SKM-1 (cell line): ENCODE results near the gene C1orf159.
"Not testable (repeated sequence)": the region's sequence is repeated elsewhere in the genome, so short reads cannot be mapped to it uniquely, and the experiment has no call there.

Source experiments
- DNase-seq: peaks from one replicate; lab custom pipeline; 2025; ENCODE audit not compliant: unreplicated experiment; lab: John Stamatoyannopoulos, UW

Gene C1orf159

GRCh38 chr1:1150100-1150499 lies 34.2 kb upstream of the C1orf159 start:
- DNase-seq: no peak

DNA sequence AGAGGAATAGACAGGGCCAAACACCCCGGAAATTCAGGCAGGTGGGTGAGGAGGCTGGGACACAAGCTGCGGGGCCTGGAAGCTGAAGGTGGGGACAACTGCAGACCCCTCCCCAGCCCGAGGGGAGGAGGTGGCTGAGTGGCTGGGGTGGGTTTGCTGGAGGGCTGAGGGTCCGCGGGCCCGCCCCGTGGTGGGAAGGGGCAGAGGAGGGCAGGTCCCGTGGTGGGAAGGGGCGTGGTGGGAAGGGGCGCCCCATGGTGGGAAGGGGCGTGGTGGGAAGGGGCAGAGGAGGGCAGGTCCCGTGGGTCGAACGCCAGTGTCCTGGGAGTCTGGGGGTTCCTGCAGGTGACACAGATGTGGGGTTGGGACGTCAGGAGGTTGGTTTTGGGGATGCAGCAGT lies 33.5 kb upstream of the C1orf159 start:
- no peak for DNase-seq

DNA sequence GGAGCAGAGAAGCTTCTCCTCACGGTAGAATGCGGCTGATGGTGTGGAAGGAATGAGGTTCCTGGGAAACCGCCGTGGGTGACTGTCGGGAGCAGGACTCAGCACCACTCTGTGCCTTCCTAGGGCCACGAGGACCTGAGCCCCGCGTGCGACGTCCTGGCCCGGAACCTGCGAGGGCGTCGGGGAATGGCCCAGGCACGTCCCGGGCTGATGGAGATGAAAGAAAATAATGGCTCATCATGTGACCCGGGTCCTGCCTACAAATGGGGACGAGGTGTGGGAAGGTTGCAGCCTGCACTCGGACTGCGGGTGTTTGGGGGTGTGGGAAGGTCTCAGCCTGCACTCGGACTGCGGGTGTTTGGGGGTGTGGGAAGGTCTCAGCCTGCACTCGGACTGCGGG lies 32.7 kb upstream of the C1orf159 start:
- no peak for DNase-seq

DNA sequence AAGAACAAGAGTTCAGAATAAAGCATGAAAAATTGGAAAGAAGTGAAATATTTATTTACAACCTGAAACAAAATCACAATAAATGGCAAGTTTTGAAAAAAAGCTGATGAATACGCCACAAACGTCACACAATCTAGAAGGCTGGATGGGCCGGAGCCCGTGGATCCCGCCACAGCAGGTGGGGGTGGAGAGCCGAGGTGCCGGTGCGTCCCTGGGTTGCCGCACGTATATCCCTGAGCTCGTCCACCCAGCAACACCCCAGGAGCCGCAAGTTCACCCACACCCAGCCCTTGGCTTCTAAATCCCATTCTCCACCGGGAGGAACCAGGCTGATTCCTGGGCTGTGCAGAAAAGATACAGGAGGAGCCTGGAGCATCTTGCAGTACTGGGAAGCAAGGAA lies 32.2 kb upstream of the C1orf159 start:
- no peak for DNase-seq

GRCh38 chr1:1146596-1146995 lies 30.7 kb upstream of the C1orf159 start:
- DNase-seq: no peak

DNA sequence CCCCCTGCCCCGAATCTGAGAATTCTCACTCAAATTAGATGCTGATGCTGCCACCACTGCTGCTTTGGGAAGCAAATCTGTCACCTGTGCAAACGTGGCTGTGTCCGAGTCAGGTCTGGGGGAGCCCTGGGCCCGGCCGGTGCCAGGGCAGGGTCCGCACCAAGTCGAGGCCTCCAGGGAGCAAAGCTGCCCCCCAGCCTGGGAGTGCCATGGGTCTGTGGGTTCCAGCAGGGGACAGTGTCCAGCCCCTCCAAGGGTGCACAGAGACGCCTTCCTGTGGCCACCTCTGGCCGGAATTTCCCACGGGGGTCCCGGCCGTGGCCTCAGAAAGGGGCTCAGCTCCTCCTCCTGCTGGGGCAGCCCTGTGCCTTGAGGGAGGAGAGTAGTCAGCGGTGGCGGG lies 30.1 kb upstream of the C1orf159 start:
- no peak for DNase-seq

DNA sequence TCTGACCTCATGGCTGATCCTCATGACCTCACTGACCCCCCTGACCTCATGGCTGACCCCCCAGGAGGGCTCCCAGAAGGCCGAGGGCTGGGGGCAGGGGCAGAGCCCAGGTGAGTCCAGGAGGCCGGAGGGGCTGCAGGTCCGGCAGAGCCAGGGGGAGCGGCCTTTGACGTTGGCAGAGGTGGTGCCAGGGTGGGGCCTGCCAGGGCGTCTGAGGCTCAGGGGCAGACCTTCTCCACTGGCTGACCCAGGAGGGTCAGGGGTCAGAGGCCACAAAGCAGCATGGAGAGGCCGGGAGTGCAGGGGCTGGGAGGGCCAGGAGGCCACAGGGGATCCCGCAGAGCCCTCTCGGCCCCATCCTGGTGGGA lies 29.6 kb upstream of the C1orf159 start:
- DNase-seq: no peak

GRCh38 chr1:1144843-1145546 lies 29.1 kb upstream of the C1orf159 start:
- no peak for DNase-seq

- DNase-seq: no peak
Observed at GRCh38 chr1:1144122-1144842, 28.4 kb upstream of the C1orf159 start.

DNA sequence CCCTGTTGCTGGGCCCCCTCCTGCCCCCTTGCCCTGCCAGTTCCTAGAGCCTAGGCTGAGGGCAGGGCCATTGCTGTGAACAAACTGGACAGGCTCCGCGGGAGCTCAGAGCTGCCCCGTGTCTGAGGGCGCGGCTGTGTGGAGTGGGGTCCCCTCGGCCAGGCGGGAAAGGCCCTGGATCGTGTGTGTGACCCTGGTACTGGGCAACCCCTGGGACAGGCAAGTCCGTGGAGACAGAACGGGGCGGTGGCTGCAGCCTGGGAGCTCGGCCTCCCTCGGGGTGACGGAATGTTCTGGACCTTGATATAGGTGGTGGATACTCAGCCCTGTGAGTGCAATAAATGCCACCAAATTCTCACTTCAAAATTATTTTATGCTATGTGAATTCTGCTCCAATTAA lies 27.7 kb upstream of the C1orf159 start:
- DNase-seq: no peak

- no peak for DNase-seq
Observed at GRCh38 chr1:1142844-1143243, 27.0 kb upstream of the C1orf159 start.

DNA sequence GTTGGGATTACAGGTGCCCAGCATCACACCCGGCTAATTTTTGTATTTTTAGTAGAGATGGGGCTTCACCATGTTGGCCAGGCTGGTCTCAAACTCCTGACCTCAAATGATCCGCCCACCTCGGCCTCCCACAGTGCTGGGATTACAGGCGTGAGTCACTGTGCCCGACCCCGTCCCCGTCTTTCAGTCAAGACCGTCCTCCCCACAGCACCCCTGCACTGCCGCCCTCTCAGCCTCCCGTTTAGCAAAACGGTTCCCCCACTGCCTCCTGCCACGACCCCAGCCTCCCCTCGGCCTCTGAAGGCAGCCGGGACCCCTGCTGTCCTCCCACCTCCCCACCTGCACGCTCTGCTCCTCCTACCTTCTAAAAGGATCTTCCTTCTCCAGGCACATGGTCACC lies 26.5 kb upstream of the C1orf159 start:
- DNase-seq: not testable (repeated sequence)

GRCh38 chr1:1141911-1142250 lies 26.0 kb upstream of the C1orf159 start:
- no peak for DNase-seq

DNA sequence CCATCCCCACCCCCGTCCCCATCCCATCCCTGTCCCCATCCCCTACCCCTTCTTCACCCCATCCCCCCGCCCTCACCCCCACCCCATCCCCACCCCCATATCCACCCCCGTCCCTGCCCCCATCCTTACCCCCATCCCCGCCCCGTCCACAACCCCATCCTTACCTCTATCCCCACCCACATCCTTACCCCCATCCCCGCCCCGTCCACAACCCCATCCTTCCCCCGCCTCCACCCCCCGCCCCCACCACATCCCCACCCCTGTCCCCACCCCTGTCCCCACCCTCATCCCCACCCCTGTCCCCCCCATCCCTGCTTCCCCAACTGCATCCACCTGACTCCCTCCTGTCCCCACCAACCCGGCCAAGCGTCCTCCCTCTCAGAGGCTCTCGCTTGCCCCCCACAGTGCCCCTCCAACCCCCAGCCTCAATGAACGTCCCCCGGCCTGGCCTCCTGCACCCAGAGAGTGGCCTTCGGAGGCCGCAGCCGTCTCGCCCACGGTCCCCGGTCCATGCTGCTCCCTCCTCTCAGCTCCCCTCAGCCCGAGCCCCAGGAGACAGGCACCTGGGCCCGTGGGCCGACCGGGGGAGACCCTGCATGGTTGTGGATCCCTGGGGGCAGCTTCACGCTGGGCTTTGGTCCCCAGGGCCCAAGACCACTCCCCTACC lies 25.5 kb upstream of the C1orf159 start:
- DNase-seq: no peak

GRCh38 chr1:1140673-1141072 lies 24.8 kb upstream of the C1orf159 start:
- DNase-seq: no peak

- no peak for DNase-seq
Observed at GRCh38 chr1:1137256-1138045, 21.6 kb upstream of the C1orf159 start.

- DNase-seq: no peak
Observed at GRCh38 chr1:1136547-1137230, 20.8 kb upstream of the C1orf159 start.

DNA sequence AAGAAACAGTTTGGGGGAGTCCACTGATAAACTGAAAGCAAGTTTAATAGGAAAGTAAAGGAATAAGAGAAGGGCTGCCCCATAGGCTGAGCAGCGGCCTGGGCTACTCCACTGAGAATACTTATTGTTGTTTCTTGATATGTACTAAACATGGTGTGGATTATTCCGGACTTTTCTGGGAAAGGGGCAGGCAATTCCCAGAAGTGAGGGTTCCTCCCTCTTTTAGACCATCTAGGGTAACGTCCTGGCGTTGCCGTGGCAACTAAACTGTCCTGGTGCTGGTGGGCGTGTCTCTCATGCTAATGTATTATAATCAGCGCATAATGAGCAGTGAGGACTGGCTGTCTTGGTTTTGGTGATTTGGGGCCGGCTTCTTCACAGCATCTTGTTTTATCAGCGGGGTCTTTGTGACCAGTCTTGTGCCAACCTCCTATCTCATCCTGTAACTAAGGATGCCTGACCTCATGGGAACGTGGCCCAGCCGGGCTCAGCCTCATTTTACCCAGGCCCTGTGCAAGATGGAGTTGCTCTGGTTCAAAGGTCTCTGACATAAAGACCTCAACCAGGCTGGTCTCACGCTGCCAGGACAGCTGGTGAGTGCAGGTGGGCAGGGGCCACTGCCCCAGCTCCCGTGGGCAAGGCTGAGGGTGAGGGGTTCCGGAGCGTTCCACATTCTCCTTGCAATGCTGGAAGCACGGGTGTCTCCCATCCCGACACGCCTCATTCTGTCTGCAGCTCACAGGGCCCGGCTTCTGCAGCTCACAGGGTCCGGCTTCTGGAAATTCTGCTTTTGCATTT lies 19.6 kb upstream of the C1orf159 start:
- no peak for DNase-seq

DNA sequence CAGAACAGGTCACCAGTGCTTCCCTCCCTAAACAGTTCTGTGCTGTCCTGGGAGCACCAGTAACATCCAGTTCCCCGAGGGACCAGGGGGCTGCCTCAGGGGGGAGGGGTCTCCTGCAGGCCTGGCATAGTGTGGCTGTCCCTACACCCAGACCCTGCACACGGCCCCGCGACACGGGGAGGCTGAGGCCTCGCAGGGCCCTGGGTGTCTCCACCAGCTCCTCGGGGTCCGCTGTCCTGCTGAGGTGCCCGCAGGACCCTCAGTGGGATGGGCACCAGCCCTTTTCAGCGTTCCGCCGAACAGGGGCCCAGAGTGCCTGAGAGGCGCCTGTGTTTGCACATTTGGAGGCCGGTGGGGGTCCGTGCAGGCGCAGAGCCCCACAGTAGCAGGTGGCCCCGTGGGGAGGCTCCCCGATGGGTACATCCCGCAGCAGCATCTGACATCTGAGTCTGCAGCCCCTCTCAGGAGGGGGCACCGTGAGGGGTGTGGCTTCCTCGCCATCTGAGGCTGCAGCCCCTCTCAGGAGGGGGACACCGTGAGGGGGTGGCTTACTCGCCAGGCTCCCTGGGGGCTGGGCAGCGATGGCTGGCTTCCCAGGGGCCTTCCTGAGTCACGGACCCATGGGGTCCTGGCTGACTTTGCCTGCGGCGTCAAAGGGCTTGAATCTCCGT lies 18.5 kb upstream of the C1orf159 start:
- DNase-seq: no peak
